Stimulated activated CD4-positive, alpha-beta T cell treated with anti-CD3 and anti-CD28 coated beads, Interleukin-4, amount 100 ng/mL, for 1 hour (primary cell): Measurements from ENCODE around the gene GRK5.

Experiments used
- DNase-seq: peaks from one replicate; pipeline ENCODE4 v3.0.0-alpha.2; 2020

Gene GRK5

GRCh38 chr10:119367841-119368549 is 160.6 kb downstream of the GRK5 start:
- no peak for DNase-seq

- no peak for DNase-seq
These were observed 161.2 kb downstream of the GRK5 start for GRCh38 chr10:119368581-119368980.

GRCh38 chr10:119368991-119369869 is 161.9 kb downstream of the GRK5 start:
- DNase-seq = no peak

- no peak for DNase-seq
These were observed 162.9 kb downstream of the GRK5 start for GRCh38 chr10:119370111-119370741.

GRCh38 chr10:119370972-119371703 is 163.8 kb downstream of the GRK5 start:
- no peak for DNase-seq

GRCh38 chr10:119371704-119372663 is 164.6 kb downstream of the GRK5 start:
- no peak for DNase-seq

- DNase-seq = no peak
These were observed 166.1 kb downstream of the GRK5 start for GRCh38 chr10:119373294-119374102.

GRCh38 chr10:119374236-119374635 is 166.9 kb downstream of the GRK5 start:
- DNase-seq = no peak

GRCh38 chr10:119375574-119376272 is 168.4 kb downstream of the GRK5 start:
- DNase-seq = no peak

GRCh38 chr10:119377451-119377957 is 170.1 kb downstream of the GRK5 start:
- DNase-seq = no peak

GRCh38 chr10:119377958-119378736 is 170.8 kb downstream of the GRK5 start:
- no peak for DNase-seq

- DNase-seq = no peak
These were observed 171.3 kb downstream of the GRK5 start for GRCh38 chr10:119378737-119379067.

GRCh38 chr10:119379466-119380071 is 172.2 kb downstream of the GRK5 start:
- DNase-seq = no peak

- DNase-seq = no peak
These were observed 175.9 kb downstream of the GRK5 start for GRCh38 chr10:119383174-119383856.

- no peak for DNase-seq
These were observed 176.8 kb downstream of the GRK5 start for GRCh38 chr10:119384127-119384526.

- no peak for DNase-seq
These were observed 179.3 kb downstream of the GRK5 start for GRCh38 chr10:119386666-119387065.

GRCh38 chr10:119388849-119389345 is 181.5 kb downstream of the GRK5 start:
- no peak for DNase-seq
